Prostate gland (tissue), 2 donors: ENCODE measurements around the gene MYL4.

Experiments used
- CTCF ChIP-seq, 4 experiments: fragments of 200-600 bp in 2 of 4; fragments of 450-650 bp in 2 of 4; sonication (generic) in 2 of 4; IDR thresholded peaks; 1 replicate in 3 of 4; 2 replicates in 1 of 4; pipeline ENCODE4 v1.5.1; 2016 to 2019; ENCODE audit warnings: antibody characterized with exemption in 4 of 4, mild to moderate bottlenecking in 2 of 4, moderate library complexity in 2 of 4
- POLR2A ChIP-seq: fragments of 450-650 bp; IDR thresholded peaks from one replicate; pipeline ENCODE4 v1.6.1; 2016; ENCODE audit warnings: antibody characterized with exemption, mild to moderate bottlenecking
- POLR2AphosphoS5 ChIP-seq: sonication (generic); formaldehyde crosslinking; IDR thresholded peaks from one replicate; pipeline ENCODE4 v1.6.1; 2017; ENCODE audit warnings: antibody characterized with exemption

- TF ChIP-seq CTCF (IDR thresholded peaks at IDR 0.05) (no peak), POLR2A (no peak), POLR2AphosphoS5 (no peak)
These were observed 15.8 kb downstream of the MYL4 start for GRCh38 chr17:47224966-47225365.
